Measurements from ENCODE around the gene LPP.

DNA sequence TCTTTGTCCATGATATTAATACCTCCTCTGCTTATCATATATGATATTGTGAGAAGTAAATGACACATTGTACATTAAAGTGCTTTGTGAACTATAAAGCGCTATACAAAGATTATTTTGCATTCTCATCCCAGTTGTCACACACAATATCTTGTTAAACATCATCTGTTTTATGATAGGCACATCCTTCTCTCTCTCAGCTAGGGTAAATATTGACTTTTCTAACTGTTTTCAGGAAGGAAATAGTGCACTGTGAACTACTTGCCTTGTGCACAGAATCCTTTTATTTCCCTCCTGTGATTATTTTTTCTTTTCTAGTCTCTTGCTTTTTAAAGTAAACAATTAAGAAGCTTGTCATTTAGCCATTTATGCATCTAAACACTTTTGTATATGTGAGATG is 388.2 kb downstream of the LPP start:
- TF ChIP-seq POLR2A (IDR thresholded peaks at IDR 0.05): no peak
- TF ChIP-seq POLR2AphosphoS5 (IDR thresholded peaks at IDR 0.05): no peak
- TF ChIP-seq, protein P1, sequence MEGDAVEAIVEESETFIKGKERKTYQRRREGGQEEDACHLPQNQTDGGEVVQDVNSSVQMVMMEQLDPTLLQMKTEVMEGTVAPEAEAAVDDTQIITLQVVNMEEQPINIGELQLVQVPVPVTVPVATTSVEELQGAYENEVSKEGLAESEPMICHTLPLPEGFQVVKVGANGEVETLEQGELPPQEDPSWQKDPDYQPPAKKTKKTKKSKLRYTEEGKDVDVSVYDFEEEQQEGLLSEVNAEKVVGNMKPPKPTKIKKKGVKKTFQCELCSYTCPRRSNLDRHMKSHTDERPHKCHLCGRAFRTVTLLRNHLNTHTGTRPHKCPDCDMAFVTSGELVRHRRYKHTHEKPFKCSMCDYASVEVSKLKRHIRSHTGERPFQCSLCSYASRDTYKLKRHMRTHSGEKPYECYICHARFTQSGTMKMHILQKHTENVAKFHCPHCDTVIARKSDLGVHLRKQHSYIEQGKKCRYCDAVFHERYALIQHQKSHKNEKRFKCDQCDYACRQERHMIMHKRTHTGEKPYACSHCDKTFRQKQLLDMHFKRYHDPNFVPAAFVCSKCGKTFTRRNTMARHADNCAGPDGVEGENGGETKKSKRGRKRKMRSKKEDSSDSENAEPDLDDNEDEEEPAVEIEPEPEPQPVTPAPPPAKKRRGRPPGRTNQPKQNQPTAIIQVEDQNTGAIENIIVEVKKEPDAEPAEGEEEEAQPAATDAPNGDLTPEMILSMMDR (IDR thresholded peaks at IDR 0.05): no peak
